Activated T-cell treated with anti-CD3 and anti-CD28 coated beads, Interleukin-2, amount 50 U/mL, for 4 hours (primary cell): ENCODE data around the gene CSNK1G2. TPM values are rescaled to one million over a fixed set of nuclear protein-coding genes. Genes with fewer than 3 reads are reported as not detected.
A peak's percentile ranks its signal among the peaks of the same experiment; 100 is the strongest.

Experiments
- ATAC-seq, 2 donors: fragments of 200-7000 bp; cut with Tn5 transposase; one replicate each; pipeline ENCODE4 v1.10.0; 2021
- DNase-seq: peaks from one replicate; pipeline ENCODE4 v3.0.0-alpha.2; 2020
- H3K27me3 Mint-ChIP-seq: one replicate; pipeline ENCODE4 v1.8.0; 2021; ENCODE audit warnings: low read depth, mixed read lengths
- H3K36me3 Mint-ChIP-seq: one replicate; pipeline ENCODE4 v1.8.0; 2022; ENCODE audit warnings: mixed read lengths; ENCODE audit not compliant: insufficient read depth
- H3K4me1 Mint-ChIP-seq: one replicate; pipeline ENCODE4 v1.8.0; 2021; ENCODE audit warnings: low read depth, mixed read lengths
- H3K4me3 Mint-ChIP-seq: one replicate; pipeline ENCODE4 v1.8.0; 2021; ENCODE audit warnings: mild to moderate bottlenecking, moderate library complexity, mixed read lengths
- H3K9me3 Mint-ChIP-seq: one replicate; pipeline ENCODE4 v1.8.0; 2021; ENCODE audit warnings: mixed read lengths
- total RNA-seq, 3 donors: library from RNA; stranded (reverse); gene quantifications; one replicate each; pipeline ENCODE4 v1.2.1, GENCODE V29; 2021

CSNK1G2 gene
- total RNA-seq, 3 donors from 2014 or later: 52.7 to 60.6 (median 59.0) TPM

DNA sequence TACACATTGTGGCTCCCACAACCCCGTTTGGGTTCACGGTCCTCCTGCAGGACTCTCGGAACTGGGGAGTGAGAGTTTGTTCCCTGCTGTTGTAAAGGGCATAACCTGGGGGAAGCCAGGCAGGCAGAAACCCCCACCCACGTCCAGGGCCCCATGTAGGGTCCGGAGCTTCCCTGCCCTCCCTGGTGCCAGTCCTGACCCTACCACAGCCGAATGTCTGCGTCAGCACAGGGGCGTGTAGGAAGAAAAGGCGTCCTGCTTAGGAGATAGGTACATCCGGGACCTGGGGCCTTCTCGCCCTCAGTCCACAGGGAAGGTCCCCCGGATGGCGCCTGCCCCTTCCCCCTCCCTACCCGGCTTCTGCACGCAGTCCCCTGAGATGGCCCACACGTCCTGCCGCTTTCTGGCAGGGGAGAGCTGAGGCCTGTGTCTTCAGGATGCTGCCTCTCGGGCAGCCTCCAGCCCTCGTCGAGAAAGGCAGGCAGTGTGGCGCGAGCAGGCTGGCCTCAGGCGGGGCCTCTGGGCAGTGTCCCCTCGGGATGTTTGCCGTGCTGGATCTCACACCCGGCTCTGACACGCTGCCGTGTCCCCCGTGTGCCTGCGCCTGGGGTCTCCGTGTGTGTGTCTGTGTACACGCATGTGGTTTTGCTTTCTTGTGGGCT lies 19.1 kb downstream of the CSNK1G2 start:
- no peaks in the 10 kb centered on the region for H3K9me3 Mint-ChIP-seq
- no peaks in the 10 kb centered on the region for H3K27me3 Mint-ChIP-seq
- no peak for DNase-seq
- no peaks in the 10 kb centered on the region for H3K36me3 Mint-ChIP-seq
- ATAC-seq: no peak
- H3K4me1 Mint-ChIP-seq: peaks cover 10% of the 10 kb centered on the region
- no peak overlapping the region for H3K4me3 Mint-ChIP-seq

DNA sequence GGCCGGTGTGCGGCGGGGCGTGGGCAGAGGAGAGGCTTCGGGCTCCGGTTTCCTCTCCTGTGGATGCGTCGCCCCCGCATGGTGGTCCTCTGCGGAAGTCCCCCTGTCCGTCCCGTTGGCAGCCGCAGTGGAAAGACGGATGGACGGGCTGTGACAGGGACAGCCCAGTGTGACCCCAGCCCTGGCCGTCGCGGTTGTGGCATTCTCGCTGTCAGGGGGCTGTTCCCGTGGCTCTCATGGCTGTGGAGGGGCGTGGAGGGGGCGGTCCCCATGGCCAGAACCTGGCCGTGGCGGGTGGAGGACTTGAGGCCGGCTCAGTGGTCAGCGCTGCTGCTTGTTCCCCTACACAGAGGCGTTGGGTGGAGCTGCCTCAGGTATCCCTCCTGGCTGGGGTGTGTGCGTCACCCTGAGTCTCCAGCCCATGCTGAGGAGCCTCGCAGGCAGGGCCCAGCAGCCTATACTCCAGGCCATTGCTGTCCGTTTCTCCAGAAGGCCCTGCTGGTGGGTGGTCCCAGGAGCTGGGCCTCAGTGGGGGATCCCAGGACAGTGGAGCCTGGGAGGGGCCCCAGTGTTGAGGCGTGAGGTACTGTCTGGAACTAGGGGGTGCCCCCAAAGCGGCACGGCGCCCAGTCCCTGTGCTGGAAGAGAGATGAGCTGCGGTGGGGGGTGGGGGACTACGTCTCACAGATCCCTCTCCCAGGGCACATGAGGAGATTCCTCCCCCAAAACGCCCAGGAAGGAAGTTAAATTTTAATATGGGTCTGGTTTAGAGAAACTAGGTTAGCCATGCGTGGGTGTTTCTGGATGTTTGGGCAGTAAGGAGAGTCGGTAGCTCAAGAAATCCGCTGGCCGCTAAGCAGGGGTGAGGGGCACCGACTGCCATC lies 20.3 kb downstream of the CSNK1G2 start:
- no peaks in the 10 kb centered on the region for H3K9me3 Mint-ChIP-seq
- H3K4me3 Mint-ChIP-seq: no peak overlapping the region
- H3K36me3 Mint-ChIP-seq: no peaks in the 10 kb centered on the region
- DNase-seq (no peak), ATAC-seq (no peak)
- peaks cover 15% of the 10 kb centered on the region for H3K4me1 Mint-ChIP-seq
- no peaks in the 10 kb centered on the region for H3K27me3 Mint-ChIP-seq

DNA sequence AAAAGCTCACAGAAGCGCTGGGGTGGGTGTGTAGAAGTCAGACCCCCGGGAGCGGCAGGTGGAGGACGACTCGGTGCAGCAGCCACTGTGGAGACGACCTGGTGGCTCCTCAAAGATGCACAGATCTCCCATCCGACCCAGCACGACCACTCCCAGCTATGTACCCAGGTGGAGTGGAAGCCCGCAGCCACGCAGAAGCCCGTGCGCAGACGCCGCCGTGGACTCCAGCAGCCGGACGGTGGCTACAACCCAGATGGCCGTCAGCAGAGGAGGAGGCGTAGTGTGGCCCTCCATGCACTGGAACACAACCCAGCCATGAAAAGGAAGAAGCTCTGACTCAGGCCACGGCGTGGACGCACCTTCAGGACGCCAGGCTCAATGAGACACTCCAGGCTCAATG lies 21.7 kb downstream of the CSNK1G2 start:
- H3K9me3 Mint-ChIP-seq: no peaks in the 10 kb centered on the region
- H3K4me1 Mint-ChIP-seq: peaks cover 21% of the 10 kb centered on the region

DNA sequence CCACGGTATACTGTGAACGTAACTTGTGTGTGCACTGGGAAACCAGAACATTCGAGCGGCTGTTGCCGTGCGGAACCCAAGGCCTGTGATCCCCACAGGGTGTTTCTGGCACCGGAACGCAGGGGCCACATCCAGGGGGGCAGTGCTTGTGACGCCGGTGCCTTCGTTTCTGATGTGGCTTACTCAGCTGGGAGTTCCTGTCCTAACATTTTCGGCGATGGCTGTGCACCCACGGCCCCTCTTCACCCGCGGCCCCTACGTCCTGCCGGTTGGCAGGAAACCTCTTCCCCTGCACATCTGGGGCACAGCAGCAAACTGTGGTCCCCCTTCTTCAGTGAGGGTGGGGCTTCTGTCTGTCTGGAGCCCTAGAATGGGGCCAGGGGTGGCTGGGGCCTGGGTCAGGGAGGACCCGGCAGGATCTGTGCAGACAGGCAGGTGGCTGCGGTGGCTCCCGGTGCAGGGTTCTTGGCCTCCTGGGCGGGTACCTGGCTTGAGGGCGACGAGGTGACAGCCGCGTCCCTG lies 26.2 kb downstream of the CSNK1G2 start:
- ATAC-seq: peak; percentile 72 to 75
- no peak for DNase-seq
- peak overlapping the region; percentile 37 for H3K4me3 Mint-ChIP-seq
- no peaks in the 10 kb centered on the region for H3K9me3 Mint-ChIP-seq
- no peaks in the 10 kb centered on the region for H3K27me3 Mint-ChIP-seq
- H3K4me1 Mint-ChIP-seq: peaks cover 19% of the 10 kb centered on the region
- peaks cover 2% of the 10 kb centered on the region for H3K36me3 Mint-ChIP-seq

More for the DNA sequence above, 21.7 kb downstream of the CSNK1G2 start:
- no peak for DNase-seq
- H3K4me3 Mint-ChIP-seq: no peak overlapping the region
- no peaks in the 10 kb centered on the region for H3K27me3 Mint-ChIP-seq
- no peaks in the 10 kb centered on the region for H3K36me3 Mint-ChIP-seq
- no peak for ATAC-seq

DNA sequence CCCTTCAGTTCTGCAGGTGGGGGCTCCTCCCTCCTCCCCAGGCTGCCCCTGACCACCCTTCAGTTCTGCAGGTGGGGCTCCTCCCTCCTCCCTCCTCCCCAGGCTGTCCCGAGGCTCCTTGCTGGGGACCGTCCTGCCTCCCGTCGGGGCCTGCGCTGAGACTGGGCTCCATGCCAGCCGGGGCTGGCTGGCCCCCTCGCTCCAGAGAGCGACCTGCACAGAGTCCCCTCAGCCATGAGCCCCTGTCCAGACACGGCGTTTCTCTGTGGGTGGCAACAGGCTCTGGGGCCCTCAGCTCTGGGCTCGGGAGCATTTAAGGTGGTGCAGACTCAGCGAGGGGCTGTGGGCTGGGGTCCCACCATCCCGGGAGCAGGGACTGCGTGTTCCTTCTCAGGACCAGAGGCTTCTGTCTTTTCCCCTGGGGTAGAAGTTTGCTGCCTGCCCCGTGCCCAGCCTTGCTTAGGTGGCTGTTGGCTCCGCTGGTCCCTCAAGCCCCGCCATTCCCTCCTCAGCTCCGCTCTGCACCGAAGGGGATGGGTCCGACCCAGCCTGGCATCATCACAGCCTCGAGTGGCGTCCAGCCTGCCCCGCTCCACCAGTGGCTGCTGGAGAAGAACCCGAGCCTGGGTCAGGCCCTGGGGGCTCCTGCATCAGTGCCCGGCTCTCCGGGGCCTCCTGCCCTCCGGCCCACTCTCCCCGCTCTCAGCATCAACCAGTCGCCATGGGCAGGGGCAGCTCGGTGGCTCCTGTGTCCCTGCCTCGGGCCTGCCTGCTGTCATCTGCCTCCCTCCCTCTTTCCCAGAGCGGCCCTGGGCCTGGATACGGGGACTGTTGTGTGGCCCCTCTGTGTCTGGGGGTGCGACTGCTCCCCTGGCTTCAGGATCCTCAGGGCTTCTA lies 27.6 kb downstream of the CSNK1G2 start:
- H3K36me3 Mint-ChIP-seq: peaks cover 4% of the 10 kb centered on the region
- peaks cover 23% of the 10 kb centered on the region for H3K4me1 Mint-ChIP-seq
- no peaks in the 10 kb centered on the region for H3K27me3 Mint-ChIP-seq
- no peak for DNase-seq
- no peak overlapping the region for H3K4me3 Mint-ChIP-seq
- H3K9me3 Mint-ChIP-seq: no peaks in the 10 kb centered on the region
- ATAC-seq: no peak

DNA sequence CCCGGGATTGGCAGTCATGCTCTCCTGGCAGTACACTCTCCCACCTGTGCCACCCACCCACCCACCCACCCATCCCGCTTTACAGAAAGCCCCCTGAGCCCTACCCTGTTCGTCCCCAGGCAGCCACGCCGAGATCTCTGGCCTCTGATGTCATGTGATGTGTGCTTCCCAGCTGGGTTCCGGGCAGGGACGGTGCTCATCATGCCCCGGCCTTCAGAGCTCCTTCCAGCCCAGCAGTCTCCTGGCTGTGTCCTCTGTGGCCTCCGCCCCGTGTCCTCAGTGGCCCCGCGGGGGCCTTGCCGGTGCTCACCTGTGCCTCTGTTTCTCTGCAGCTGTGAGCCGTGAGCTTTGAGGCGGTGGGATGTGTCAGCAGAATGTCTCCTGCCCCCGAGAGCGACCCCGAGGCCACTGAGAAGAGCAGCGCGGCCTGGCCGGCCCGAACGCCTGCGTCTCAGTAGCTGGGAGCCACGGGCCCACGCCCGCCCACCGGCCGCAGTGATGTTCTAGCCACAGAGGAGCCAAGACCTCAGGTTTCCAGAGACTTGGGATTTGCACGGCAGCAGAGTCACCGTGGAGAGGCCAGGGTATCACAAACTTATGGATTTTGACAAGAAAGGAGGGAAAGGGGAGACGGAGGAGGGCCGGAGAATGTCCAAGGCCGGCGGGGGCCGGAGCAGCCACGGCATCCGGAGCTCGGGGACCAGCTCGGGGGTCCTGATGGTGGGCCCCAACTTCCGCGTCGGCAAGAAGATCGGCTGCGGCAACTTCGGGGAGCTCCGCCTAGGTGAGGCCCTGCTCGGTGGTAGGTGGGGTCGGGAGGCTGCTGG lies 28.4 kb downstream of the CSNK1G2 start:
- ATAC-seq: no peak
- H3K36me3 Mint-ChIP-seq: peaks cover 5% of the 10 kb centered on the region
- H3K9me3 Mint-ChIP-seq: no peaks in the 10 kb centered on the region
- H3K27me3 Mint-ChIP-seq: no peaks in the 10 kb centered on the region
- peaks cover 24% of the 10 kb centered on the region for H3K4me1 Mint-ChIP-seq
- no peak overlapping the region for H3K4me3 Mint-ChIP-seq
- DNase-seq: no peak

DNA sequence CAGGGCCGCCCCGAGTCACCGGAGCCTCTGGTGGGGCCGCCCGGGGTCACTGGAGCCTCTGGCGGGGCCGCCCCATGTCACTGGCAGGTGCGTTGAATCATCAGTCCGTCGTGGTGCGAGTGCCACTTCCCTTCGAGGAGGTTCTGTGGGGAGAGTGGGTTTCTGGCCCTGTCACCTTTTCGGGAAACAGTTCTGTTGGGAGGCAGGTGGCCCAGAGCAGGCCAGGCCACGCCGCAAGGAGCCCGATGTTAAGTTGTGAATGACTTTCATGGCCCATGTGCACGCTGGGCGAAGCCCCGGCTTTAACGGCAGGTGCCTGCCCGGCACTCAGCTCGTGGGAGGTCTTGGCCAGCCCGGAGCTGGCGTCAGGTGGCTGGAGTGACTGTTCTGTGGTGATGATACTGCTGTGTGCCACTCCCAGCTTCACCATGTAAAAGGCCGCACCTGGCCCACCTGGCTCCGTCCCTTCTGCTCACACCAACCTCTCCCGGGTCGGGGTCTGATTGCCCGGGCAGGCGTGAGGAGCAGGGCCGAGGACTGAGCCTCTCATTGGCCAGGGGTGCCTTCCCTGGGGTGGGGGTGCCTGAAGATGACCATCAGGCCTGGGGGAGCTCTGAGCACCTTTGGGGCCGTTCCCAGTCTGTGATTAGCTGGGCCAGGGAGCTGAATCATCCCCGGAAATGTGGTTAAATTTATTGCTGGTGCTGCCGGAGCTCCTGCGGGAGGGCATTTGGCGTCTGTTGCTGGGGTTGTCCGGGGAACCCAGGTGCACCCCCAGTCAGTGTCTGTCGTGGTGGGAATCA lies 29.2 kb downstream of the CSNK1G2 start:
- DNase-seq (no peak), ATAC-seq (no peak)
- Mint-ChIP-seq H3K9me3 (no peaks in the 10 kb centered on the region), H3K27me3 (no peaks in the 10 kb centered on the region), H3K4me3 (no peak overlapping the region), H3K4me1 (peaks cover 24% of the 10 kb centered on the region), H3K36me3 (peaks cover 8% of the 10 kb centered on the region)

DNA sequence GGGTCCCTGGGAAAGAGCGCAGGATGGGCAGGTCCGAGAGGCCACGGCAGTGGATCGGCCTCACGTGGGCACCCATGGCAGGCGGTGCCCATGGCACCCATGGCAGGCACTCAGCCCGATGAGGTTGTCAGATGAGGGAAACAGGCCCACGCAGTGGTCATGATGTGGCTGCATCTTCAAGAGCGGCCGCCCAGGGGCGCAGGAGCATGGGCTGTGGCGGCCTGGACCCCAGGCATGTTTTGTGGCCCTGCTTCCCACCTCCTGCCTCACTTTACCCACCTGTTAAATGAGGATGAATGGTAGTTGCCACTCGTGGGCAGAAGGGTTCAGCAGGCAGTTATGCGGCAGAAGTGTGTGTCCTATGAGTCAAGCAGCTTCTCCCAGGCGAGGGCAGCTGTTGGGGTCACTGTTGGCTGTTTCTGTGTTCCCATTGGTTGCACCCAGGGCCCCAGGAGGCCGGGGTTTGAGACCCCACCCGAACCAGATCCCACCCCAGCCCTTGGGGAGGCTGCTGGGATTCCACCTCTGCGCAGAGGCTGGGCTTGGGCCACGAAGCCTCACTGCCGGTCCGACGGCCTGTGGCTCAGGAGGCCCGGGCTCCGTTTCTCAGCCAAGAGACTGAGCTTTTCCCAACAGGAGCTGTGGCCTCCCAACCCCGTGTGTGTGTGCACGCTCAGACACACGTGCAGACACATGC lies 30.0 kb downstream of the CSNK1G2 start:
- Mint-ChIP-seq H3K4me3 (no peak overlapping the region), H3K36me3 (peaks cover 8% of the 10 kb centered on the region), H3K4me1 (peaks cover 20% of the 10 kb centered on the region)

DNA sequence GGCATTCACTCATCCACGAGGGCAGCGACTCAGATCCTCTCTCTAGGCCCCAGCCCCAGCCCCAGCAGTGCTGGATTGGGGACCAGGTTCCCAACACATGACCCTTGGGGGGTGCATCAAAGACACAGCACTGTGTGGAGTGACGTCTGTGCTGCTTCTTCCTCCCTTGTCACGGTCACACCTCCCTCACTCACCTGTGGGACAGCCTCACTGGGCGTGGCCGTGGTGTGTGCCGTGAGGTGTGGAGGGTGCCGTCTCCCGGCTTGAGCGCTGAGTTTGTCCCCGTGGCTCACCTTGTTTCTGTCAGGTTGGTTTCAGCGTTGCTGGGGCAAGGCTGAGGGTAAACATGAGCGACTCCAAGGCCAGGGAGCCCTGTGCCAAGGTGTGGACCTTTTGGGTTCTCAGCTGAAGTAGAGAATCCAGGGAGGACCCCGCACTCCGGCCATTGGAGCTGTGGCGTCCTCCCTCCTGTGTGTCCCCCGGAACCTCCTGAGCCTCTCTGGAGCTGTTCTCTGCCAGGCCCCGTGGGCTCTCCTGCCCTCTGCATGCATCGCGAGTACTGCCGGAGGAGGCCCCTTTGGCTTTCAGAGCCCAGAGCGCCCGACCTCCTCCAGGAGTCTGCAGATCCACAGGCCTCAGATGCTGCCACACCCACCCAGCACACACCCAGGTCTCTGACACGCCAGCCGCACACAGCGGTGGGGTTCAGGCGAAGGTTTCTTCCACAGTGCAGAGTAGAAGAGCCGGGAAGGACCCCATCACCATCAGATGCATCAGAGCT lies 33.6 kb downstream of the CSNK1G2 start:
- peaks cover 7% of the 10 kb centered on the region for H3K36me3 Mint-ChIP-seq
- no peaks in the 10 kb centered on the region for H3K27me3 Mint-ChIP-seq
- H3K4me1 Mint-ChIP-seq: peaks cover 8% of the 10 kb centered on the region
- DNase-seq (no peak), ATAC-seq (no peak)
- H3K9me3 Mint-ChIP-seq: no peaks in the 10 kb centered on the region
- no peak overlapping the region for H3K4me3 Mint-ChIP-seq

More for the DNA sequence above, 30.0 kb downstream of the CSNK1G2 start:
- Mint-ChIP-seq H3K27me3 (no peaks in the 10 kb centered on the region), H3K9me3 (no peaks in the 10 kb centered on the region)
- no peak for ATAC-seq
- no peak for DNase-seq

DNA sequence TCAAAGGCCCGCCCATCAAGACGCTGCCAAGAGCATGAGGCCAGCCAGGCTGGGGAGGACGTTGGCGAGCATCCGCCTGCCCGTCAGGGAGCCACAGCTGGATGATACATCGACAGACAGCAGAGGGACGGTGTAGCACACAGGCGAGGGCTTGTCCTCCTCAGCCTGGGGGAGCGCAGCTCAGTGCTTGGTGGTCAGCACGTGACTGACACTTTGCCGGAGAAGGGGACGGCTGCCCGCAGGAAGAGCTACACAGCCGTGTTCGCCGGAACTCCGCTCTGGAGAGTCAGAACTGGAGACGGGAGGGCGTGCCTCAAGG lies 34.1 kb downstream of the CSNK1G2 start:
- peaks cover 8% of the 10 kb centered on the region for H3K4me1 Mint-ChIP-seq
- DNase-seq (no peak), ATAC-seq (no peak)
- H3K9me3 Mint-ChIP-seq: no peaks in the 10 kb centered on the region
- no peaks in the 10 kb centered on the region for H3K27me3 Mint-ChIP-seq
- H3K36me3 Mint-ChIP-seq: peaks cover 7% of the 10 kb centered on the region
- no peak overlapping the region for H3K4me3 Mint-ChIP-seq

DNA sequence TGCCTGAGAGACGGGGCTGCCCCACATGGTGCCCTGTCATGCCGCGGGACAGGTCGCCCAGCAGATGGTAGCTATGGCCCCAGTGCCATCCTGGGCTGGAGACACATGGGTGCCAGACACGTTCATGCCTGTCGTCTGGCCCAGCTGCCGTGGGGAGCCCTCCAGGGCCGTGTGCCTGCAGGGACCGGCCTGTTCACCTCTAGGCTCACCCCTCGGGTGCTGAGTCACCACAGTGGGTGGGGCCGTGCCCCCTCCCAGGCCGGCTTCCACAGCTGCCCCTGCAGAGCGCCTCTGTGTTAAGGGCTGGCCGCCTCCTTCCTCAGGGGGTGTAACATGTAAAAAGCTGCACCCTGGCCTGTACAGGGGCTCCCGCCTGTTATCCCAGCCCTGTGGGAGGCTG lies 36.1 kb downstream of the CSNK1G2 start:
- no peaks in the 10 kb centered on the region for H3K27me3 Mint-ChIP-seq
- DNase-seq: no peak

DNA sequence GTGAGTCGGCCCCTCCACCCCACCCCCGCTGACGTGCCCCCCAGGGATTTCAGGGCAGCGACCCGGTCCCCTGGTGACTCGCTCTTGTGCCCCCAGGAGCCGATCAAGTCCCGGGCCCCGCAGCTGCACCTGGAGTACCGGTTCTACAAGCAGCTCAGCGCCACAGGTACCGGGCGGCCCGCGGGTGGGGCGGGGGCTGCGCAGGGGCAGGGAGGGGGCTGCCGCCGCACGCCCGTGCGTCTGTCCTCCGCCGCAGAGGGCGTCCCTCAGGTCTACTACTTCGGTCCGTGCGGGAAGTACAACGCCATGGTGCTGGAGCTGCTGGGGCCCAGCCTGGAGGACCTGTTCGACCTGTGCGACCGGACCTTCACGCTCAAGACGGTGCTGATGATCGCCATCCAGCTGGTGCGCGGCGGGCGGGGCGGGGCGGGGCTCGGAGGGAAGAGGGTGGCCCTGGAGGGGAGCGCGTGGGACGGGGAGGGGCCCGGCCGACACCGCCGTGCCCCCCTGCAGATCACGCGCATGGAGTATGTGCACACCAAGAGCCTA lies 37.4 kb downstream of the CSNK1G2 start:
- no peaks in the 10 kb centered on the region for H3K27me3 Mint-ChIP-seq
- peaks cover 3% of the 10 kb centered on the region for H3K4me1 Mint-ChIP-seq
- ATAC-seq (no peak), DNase-seq (no peak)
- H3K36me3 Mint-ChIP-seq: peaks cover 9% of the 10 kb centered on the region
- H3K4me3 Mint-ChIP-seq: no peak overlapping the region
- no peaks in the 10 kb centered on the region for H3K9me3 Mint-ChIP-seq

More for the DNA sequence above, 36.1 kb downstream of the CSNK1G2 start:
- peaks cover 9% of the 10 kb centered on the region for H3K36me3 Mint-ChIP-seq
- H3K4me1 Mint-ChIP-seq: peaks cover 5% of the 10 kb centered on the region
- no peak overlapping the region for H3K4me3 Mint-ChIP-seq
- no peak for ATAC-seq
- H3K9me3 Mint-ChIP-seq: no peaks in the 10 kb centered on the region
